ENCODE data around the gene PIGO. TPM values are rescaled to one million over a fixed set of nuclear protein-coding genes. Genes with fewer than 3 reads are reported as not detected.
A peak's percentile ranks its signal among the peaks of the same experiment; 100 is the strongest.

The PIGO gene
- total and polyA plus RNA-seq, 9 of the 15 experiments (the other 6 are each of a cell fraction or from before 2014, with no cell fraction given), result 5.4 to 13.7 (median 9.7) TPM

- peak; percentile 42; the same call in 1 of the 2 replicates for TF ChIP-seq ZNF511 (CRISPR knock-in tag; IDR thresholded peaks at IDR 0.05)
- TF ChIP-seq ZNF431 (CRISPR knock-in tag; IDR thresholded peaks at IDR 0.05), result no peak
- TF ChIP-seq EP400 (IDR thresholded peaks at IDR 0.05), result peak; percentile 68
- TF ChIP-seq ATF7 (IDR thresholded peaks at IDR 0.05), result 0 out of 2 replicates have a peak, but pooled peaks have one; percentile 30
- peak; percentile 45; the same call in 1 of the 2 replicates for TF ChIP-seq POLR2G (IDR thresholded peaks at IDR 0.05; ENCODE audit: low read depth, low read length)
- TF ChIP-seq SMAD1 (IDR thresholded peaks at IDR 0.05; ENCODE audit: low read depth, low read length, partially characterized antibody), result no peak
- no peak for TF ChIP-seq JUN (IDR thresholded peaks at IDR 0.05; ENCODE audit: borderline replicate concordance, low read depth, low read length)
- TF ChIP-seq JUN (CRISPR knock-in tag; IDR thresholded peaks at IDR 0.05; ENCODE audit: borderline replicate concordance), result no peak
- TF ChIP-seq GABPA (tag; conservative IDR thresholded peaks at IDR 0.05; ENCODE audit: low read depth), result peak; percentile 39
- no peak for TF ChIP-seq ZNF57 (CRISPR knock-in tag; IDR thresholded peaks at IDR 0.05)
- TF ChIP-seq, protein P1, sequence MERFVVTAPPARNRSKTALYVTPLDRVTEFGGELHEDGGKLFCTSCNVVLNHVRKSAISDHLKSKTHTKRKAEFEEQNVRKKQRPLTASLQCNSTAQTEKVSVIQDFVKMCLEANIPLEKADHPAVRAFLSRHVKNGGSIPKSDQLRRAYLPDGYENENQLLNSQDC (CRISPR knock-in tag; IDR thresholded peaks at IDR 0.05), result no peak
- TF ChIP-seq TGIF2 (CRISPR knock-in tag; IDR thresholded peaks at IDR 0.05), result no peak
- peak; percentile 80 for TF ChIP-seq EGR1 (conservative IDR thresholded peaks at IDR 0.05)
- peak in 1 of 2 experiments; percentile 38; a peak in 2 of 4 replicates for TF ChIP-seq MAZ (CRISPR knock-in tag; conservative IDR thresholded peaks at IDR 0.05 in 1 of 2, IDR thresholded peaks at IDR 0.05 in 1 of 2)
- TF ChIP-seq CREB1 (IDR thresholded peaks at IDR 0.05), result peak; percentile 35; the same call in 1 of the 2 replicates
- TF ChIP-seq CREB1 (CRISPR knock-in tag; IDR thresholded peaks at IDR 0.05), result 0 out of 2 replicates have a peak, but pooled peaks have one; percentile 34
- no peak for TF ChIP-seq MLLT1 (IDR thresholded peaks at IDR 0.05)
- TF ChIP-seq MEIS2 (IDR thresholded peaks at IDR 0.05; ENCODE audit: partially characterized antibody), result peak; percentile 69
- peak; percentile 49; the same call in 1 of the 2 replicates for TF ChIP-seq SUPT5H (IDR thresholded peaks at IDR 0.05)
- TF ChIP-seq ZBTB33 (CRISPR knock-in tag; IDR thresholded peaks at IDR 0.05), result no peak
- peak in 1 of 2 experiments; percentile 73; a peak in 2 of 4 replicates for TF ChIP-seq SIN3A (IDR thresholded peaks at IDR 0.05; ENCODE audit: borderline replicate concordance in 2 of 2, control insufficient read depth in 1 of 2, low read depth in 2 of 2, low read length in 2 of 2)
- no peak for TF ChIP-seq SAP30 (IDR thresholded peaks at IDR 0.05; ENCODE audit: borderline replicate concordance, insufficient read depth, low read depth, low read length, poor library complexity, severe bottlenecking)
- peak; percentile 21 for TF ChIP-seq RBBP5 (IDR thresholded peaks at IDR 0.05; ENCODE audit: borderline replicate concordance, insufficient read depth, low read length, poor library complexity, severe bottlenecking)
These were observed 19.5 kb upstream of the PIGO start, which contains the start of gene ATOSB (continued) for GRCh38 chr9:35115680-35116538.

Measured in K562 (cell line).